Measurements from ENCODE around the gene DMRTC1. TPM values are rescaled to one million over a fixed set of nuclear protein-coding genes. Genes with fewer than 3 reads are reported as not detected.
"Not testable (repeated sequence)": the region's sequence is repeated elsewhere in the genome, so short reads cannot be mapped to it uniquely, and the experiment has no call there.

DMRTC1 gene
- total RNA-seq, 1 experiment from 2014 or later, result not detected

DNA sequence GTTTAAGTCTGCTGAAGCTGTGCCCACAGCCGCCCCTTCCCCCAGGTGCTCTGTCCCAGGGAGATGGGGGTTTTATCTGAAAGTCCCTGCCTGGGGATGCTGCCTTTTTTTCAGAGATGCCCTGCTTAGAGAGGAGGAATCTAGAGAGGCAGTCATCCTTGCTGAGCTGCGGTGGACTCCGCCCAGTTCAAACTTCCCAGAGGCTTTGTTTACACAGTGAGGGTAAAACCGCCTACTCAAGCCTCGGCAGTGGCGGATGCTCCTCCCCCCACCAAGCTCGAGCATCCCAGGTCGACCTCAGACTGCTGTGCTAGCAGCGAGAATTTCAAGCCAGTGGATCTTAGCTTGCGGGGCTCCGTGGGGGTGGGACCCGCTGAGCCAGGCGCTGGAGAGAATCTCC is 112.9 kb downstream of the DMRTC1 start:
- H3K4me1 ChIP-seq (ENCODE audit: insufficient read depth, low read length, poor library complexity, severe bottlenecking); H3K4me3 ChIP-seq (ENCODE audit: low read depth, low read length, poor library complexity, severe bottlenecking); H3K27ac ChIP-seq (ENCODE audit: low read depth, low read length, poor library complexity, severe bottlenecking); DNase-seq (ENCODE audit: low spot score); intact Hi-C loops (cut with micrococcal nuclease; ENCODE audit: unreplicated experiment); BruUV-seq (replicated peaks); POLR2A ChIA-PET (ENCODE audit: low non-redundant PET); H3K9me3 ChIP-seq (ENCODE audit: low read depth, low read length, poor library complexity, severe bottlenecking); CTCF ChIA-PET; H3K36me3 ChIP-seq (ENCODE audit: insufficient read depth, low read length, poor library complexity, severe bottlenecking); H3K27me3 ChIP-seq (replicated peaks; ENCODE audit: insufficient read depth, low read depth, low read length, poor library complexity): not testable (repeated sequence)

Other genes with a start within 250 kb of the DMRTC1 start
- gene PHKA1, start 229.5 kb downstream of the DMRTC1 start, total RNA-seq (2021), result 10.5 and 13.6 TPM in 2 replicates
- gene DMRTC1B, start 166.9 kb downstream of the DMRTC1 start, total RNA-seq (2021), result not detected in 2 replicates
- not detected in 2 replicates for gene FAM236B, start 161.2 kb downstream of the DMRTC1 start, total RNA-seq (2021)
- gene FAM236D, start 135.6 kb downstream of the DMRTC1 start, total RNA-seq (2021), result not detected in 2 replicates
- gene FAM236C, start 31.2 kb downstream of the DMRTC1 start, total RNA-seq (2021), result not detected in 2 replicates
- gene FAM236A, start 5.6 kb downstream of the DMRTC1 start, total RNA-seq (2021), result not detected in 2 replicates
- gene PABPC1L2B, start 59.1 kb upstream of the DMRTC1 start, total RNA-seq (2021), result not detected in 2 replicates
- gene PABPC1L2A, start 135.7 kb upstream of the DMRTC1 start, total RNA-seq (2021), result not detected in 2 replicates

All from A673 (cell line).